ENCODE results near the gene DNM2. TPM values are rescaled to one million over a fixed set of nuclear protein-coding genes. Genes with fewer than 3 reads are reported as not detected.

DNM2 gene
- total and polyA plus RNA-seq, 3 donors from 2014 or later, result 166 to 274 (median 226) TPM

GRCh38 chr19:10838377-10838776 lies 120.5 kb downstream of the DNM2 start:
- H3K27me3 ChIP-seq, result no peaks in the 10 kb centered on the region
- peaks cover 7% of the 10 kb centered on the region for H3K4me1 ChIP-seq
- H3K4me3 ChIP-seq, result no peak overlapping the region
- no peaks in the 10 kb centered on the region for H3K36me3 ChIP-seq (ENCODE audit: low read depth, missing control alignments)
- 54 to 75% methylated on average over 11 of the region's 11 CpGs for WGBS, 2 donors
- no peak overlapping the region for H3K27ac ChIP-seq
- intact Hi-C loops (cut with DNase I; ENCODE audit: low total_unique reads), result no loop called here
- TF ChIP-seq CTCF (IDR thresholded peaks at IDR 0.05) (no peak), POLR2A (IDR thresholded peaks at IDR 0.05) (no peak)
- no peak for DNase-seq
- no peaks in the 10 kb centered on the region for H3K9me3 ChIP-seq

DNA sequence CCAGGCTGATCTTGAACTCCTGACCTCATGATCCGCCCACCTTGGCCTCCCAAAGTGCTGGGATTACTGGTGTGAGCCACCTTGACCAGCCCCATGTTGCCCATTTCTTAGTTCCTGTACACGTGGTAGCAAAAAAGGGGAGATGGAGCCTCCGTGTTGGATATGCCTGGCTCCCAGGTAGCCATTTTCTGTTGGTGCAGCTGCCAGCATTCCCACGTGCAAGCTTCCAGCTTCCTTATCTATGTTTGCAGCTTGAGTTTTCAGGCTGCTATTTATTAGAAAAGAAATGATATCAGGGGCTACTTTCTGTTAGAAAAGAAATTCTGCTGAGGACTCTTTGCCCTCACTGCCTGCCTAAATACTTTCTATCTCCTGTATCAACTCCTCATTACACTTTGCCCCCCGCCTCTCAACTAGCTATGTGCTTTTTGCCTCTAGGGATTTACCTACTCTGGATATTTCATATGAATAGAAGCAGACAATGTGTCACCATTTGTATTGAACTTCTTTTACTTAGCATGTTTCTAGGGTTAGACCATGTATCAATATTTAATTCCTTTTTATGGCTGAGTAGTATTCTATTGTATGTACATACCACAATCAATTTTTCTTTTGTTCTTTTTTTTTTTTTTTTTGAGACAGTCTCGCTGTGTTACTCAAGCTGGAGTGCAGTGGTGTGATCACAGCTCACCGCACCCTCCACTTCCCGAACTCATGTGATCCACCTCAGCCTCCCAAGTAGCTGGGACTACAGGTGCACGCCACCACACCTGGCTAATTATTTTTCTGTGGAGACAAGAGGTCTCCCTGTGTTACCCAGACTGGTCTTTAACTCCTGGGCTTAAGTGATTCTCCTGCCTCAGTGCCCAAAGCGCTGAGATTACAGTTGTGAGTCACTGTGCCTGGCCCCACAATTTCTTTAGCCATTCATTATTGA lies 121.5 kb downstream of the DNM2 start:
- H3K36me3 ChIP-seq (ENCODE audit: low read depth, missing control alignments), result no peaks in the 10 kb centered on the region
- 71 to 77% methylated on average over 10 of the region's 10 CpGs for WGBS, 2 donors
- TF ChIP-seq CTCF (IDR thresholded peaks at IDR 0.05) (no peak), POLR2A (IDR thresholded peaks at IDR 0.05) (no peak)

GRCh38 chr19:10842788-10843187 lies 124.9 kb downstream of the DNM2 start:
- no peak for TF ChIP-seq POLR2A (IDR thresholded peaks at IDR 0.05)
- no peak for TF ChIP-seq CTCF (IDR thresholded peaks at IDR 0.05)
- Histone ChIP-seq H3K27ac (no peak overlapping the region), H3K9me3 (no peaks in the 10 kb centered on the region), H3K4me1 (no peaks in the 10 kb centered on the region), H3K27me3 (no peaks in the 10 kb centered on the region), H3K36me3 (ENCODE audit: low read depth, missing control alignments) (no peaks in the 10 kb centered on the region), H3K4me3 (no peak overlapping the region)
- 87 to 90% methylated on average over 7 of the region's 7 CpGs for WGBS, 2 donors
- DNase-seq, result no peak
- intact Hi-C loops (cut with DNase I; ENCODE audit: low total_unique reads), result no loop called here

More for the DNA sequence above, 121.5 kb downstream of the DNM2 start:
- H3K27ac ChIP-seq, result no peak overlapping the region
- no peak for DNase-seq
- H3K4me3 ChIP-seq, result no peak overlapping the region
- peaks cover 7% of the 10 kb centered on the region for H3K4me1 ChIP-seq
- no peaks in the 10 kb centered on the region for H3K27me3 ChIP-seq
- H3K9me3 ChIP-seq, result no peaks in the 10 kb centered on the region
- intact Hi-C loops (cut with DNase I; ENCODE audit: low total_unique reads), result no loop called here

GRCh38 chr19:10846500-10847202 lies 128.8 kb downstream of the DNM2 start:
- no peak for DNase-seq
- Histone ChIP-seq H3K27me3 (no peaks in the 10 kb centered on the region), H3K27ac (no peak overlapping the region), H3K4me1 (no peaks in the 10 kb centered on the region), H3K9me3 (no peaks in the 10 kb centered on the region), H3K36me3 (ENCODE audit: low read depth, missing control alignments) (no peaks in the 10 kb centered on the region), H3K4me3 (no peak overlapping the region)
- no peak for TF ChIP-seq POLR2A (IDR thresholded peaks at IDR 0.05)
- no peak for TF ChIP-seq CTCF (IDR thresholded peaks at IDR 0.05)
- WGBS, 2 donors, result 86 to 89% methylated on average over 2 of the region's 2 CpGs
- intact Hi-C loops (cut with DNase I; ENCODE audit: low total_unique reads), result no loop called here

Measured in testis (tissue), 3 donors.